BJ (cell line): ENCODE results near the gene PRKCE. TPM values are rescaled to one million over a fixed set of nuclear protein-coding genes. Genes with fewer than 3 reads are reported as not detected.

Experiments
- CTCF ChIA-PET: fragments of 350-600 bp; formaldehyde crosslinking; extraction: SDS; loops from one replicate; lab custom pipeline; 2021; ENCODE audit warnings: antibody characterized with exemption, inconsistent platforms; lab: Yijun Ruan, JAX
- POLR2A ChIA-PET: fragments of 300-600 bp; sonication (Branson Sonifier 250); formaldehyde crosslinking; extraction: SDS; loops from one replicate; lab custom pipeline; 2021; ENCODE audit warnings: antibody characterized with exemption; lab: Charles Lee
- DNase-seq: peaks from one replicate; pipeline ENCODE4 v3.0.0-alpha.2; 2011; ENCODE audit warnings: low read depth
- H3K27me3 ChIP-seq: 2 replicates; pipeline ENCODE4 v1.6.0; 2011; ENCODE audit warnings: low read length; ENCODE audit not compliant: control insufficient read depth, insufficient read depth
- H3K36me3 ChIP-seq: 2 replicates; pipeline ENCODE4 v1.5.1; 2011; ENCODE audit warnings: low read length; ENCODE audit not compliant: control insufficient read depth, insufficient read depth
- H3K4me3 ChIP-seq: 2 replicates; pipeline ENCODE4 v1.5.1; 2011; ENCODE audit warnings: low read depth, mild to moderate bottlenecking, control low read depth, low read length
- CTCF ChIP-seq: IDR thresholded peaks from 2 replicates; pipeline ENCODE4 v1.5.1; 2011; ENCODE audit warnings: low read depth, mild to moderate bottlenecking, control low read depth, inconsistent platforms, low read length, moderate library complexity; ENCODE audit not compliant: insufficient read depth
- polyA plus RNA-seq: library from polyadenylated mRNA; depleted of rRNA; stranded (reverse); fragments of >200 nt; gene quantifications from 2 replicates; pipeline ENCODE4 v1.2.3, GENCODE V29; 2011

PRKCE gene
- polyA plus RNA-seq, 1 experiment = 19.7 TPM

DNA sequence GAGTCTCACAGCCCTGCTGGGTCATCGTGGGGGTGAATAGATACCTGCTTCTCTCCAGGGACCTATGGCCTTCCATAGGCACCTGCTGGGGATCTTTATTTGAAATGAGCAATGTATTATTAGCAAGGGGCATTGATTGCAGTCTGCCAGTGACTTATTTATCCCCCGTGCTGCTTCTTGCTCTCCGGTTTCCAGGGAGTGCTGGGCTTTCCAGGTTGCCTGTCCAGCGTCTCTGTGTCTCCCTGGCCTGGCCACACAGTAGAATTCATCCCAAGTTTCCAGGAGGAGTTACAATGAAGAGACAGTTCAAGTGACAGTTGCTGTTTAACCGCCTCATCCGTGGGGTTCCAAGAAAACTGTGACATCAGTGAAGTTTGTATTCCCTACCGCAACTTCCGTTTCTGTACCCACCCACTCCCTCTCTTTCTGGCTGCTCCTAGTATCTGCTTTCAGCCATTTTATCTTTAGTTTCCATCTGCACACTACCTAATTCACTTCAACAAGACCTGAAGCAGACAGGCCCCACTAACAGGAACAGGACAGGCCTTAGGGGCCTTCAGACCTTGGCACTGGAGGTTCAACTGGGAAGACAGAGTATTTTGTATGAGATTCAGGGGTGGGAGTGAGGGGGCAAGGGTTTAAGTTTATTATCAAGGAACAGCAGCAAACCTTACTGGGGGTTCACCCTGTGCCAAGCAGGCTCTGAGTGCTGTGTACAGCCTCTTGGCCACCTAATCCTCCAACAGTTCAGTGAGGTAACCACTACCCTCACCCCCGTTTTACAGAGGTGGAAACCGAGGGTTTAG is 134.8 kb downstream of the PRKCE start:
- H3K27me3 ChIP-seq = no peaks in the 10 kb centered on the region
- no peak overlapping the region for H3K4me3 ChIP-seq
- TF ChIP-seq CTCF = no peak
- POLR2A ChIA-PET = no interaction called here
- CTCF ChIA-PET = interaction anchor here (1.2 kb wide), 1 partner anchor 142 kb away, joined by 5 read pairs; no protein-coding TSS in a partner anchor
- no peak for DNase-seq
- H3K36me3 ChIP-seq = no peaks in the 10 kb centered on the region

- no peak overlapping the region for H3K4me3 ChIP-seq
- DNase-seq = no peak
- POLR2A ChIA-PET = no interaction called here
- no peak for TF ChIP-seq CTCF
- no peaks in the 10 kb centered on the region for H3K36me3 ChIP-seq
- H3K27me3 ChIP-seq = no peaks in the 10 kb centered on the region
- CTCF ChIA-PET = interaction anchor here (0.6 to 1.2 kb wide), 2 partner anchors 143 to 1543 kb away, joined by 3 to 5 read pairs; no protein-coding TSS in a partner anchor
These were observed 135.4 kb downstream of the PRKCE start for GRCh38 chr2:45786836-45787357.

- no peak for TF ChIP-seq CTCF
- ChIA-PET CTCF (interaction anchor here (0.9 kb wide), 1 partner anchor 9 kb away, joined by 6 read pairs; no protein-coding TSS in a partner anchor), POLR2A (no interaction called here)
- no peak overlapping the region for H3K4me3 ChIP-seq
- no peak for DNase-seq
- no peaks in the 10 kb centered on the region for H3K27me3 ChIP-seq
- no peaks in the 10 kb centered on the region for H3K36me3 ChIP-seq
These were observed 136.9 kb downstream of the PRKCE start for GRCh38 chr2:45788401-45788800.

DNA sequence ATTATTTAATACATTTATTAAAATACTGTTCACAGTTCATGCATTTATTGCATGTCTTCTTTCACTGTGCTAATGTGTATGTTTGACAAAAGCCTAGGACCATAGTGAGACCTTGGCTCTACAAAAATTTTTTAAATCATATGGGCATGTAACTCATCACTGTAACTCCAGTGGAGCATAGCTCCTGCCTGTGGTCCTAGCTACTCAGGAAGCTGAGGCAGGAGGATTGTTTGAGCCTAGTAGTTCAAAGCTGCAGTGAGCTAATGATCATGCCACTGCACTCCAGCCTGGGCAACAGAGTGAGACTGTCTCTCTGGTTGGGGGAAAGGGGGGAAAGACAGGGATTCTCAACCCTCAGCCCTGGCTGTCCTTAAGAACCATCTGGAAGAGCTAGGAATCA is 137.8 kb downstream of the PRKCE start:
- Histone ChIP-seq H3K27me3 (no peaks in the 10 kb centered on the region), H3K36me3 (no peaks in the 10 kb centered on the region), H3K4me3 (no peak overlapping the region)
- no peak for TF ChIP-seq CTCF
- CTCF ChIA-PET = interaction anchor here (0.7 to 1.4 kb wide), 2 partner anchors 11 to 260 kb away, joined by 4 to 5 read pairs; no protein-coding TSS in a partner anchor
- no peak for DNase-seq
- POLR2A ChIA-PET = no interaction called here

GRCh38 chr2:45789961-45790723 is 138.7 kb downstream of the PRKCE start:
- no peaks in the 10 kb centered on the region for H3K27me3 ChIP-seq
- no peaks in the 10 kb centered on the region for H3K36me3 ChIP-seq
- ChIA-PET CTCF (interaction anchor here (1.4 kb wide), 1 partner anchor 12 kb away, joined by 5 read pairs; no protein-coding TSS in a partner anchor), POLR2A (interaction anchor here (0.5 kb wide), 1 partner anchor 132 kb away, joined by 3 read pairs; no protein-coding TSS in a partner anchor)
- DNase-seq = no peak
- no peak for TF ChIP-seq CTCF
- no peak overlapping the region for H3K4me3 ChIP-seq
